Ovary (tissue), 3 donors: ENCODE measurements around the gene PPP1R13B.

ENCODE experiments used
- CTCF ChIP-seq, 3 donors: fragments of 450-650 bp in 2 of 3; fragments of 200-600 bp in 1 of 3; IDR thresholded peaks; one replicate each; pipeline versions ENCODE4 v1.5.1 to v1.8.0; 2016 to 2022; ENCODE audit warnings: antibody characterized with exemption in 3 of 3, mild to moderate bottlenecking in 1 of 3
- EP300 ChIP-seq: sonication (generic); formaldehyde crosslinking; IDR thresholded peaks from one replicate; pipeline ENCODE4 v1.6.1; 2017; ENCODE audit warnings: antibody characterized with exemption
- POLR2A ChIP-seq: fragments of 450-650 bp; IDR thresholded peaks from one replicate; pipeline ENCODE4 v1.6.1; 2017; ENCODE audit warnings: antibody characterized with exemption, mild to moderate bottlenecking, moderate library complexity
- donor health status: DM: no; HTN: no; CAD: no.

DNA sequence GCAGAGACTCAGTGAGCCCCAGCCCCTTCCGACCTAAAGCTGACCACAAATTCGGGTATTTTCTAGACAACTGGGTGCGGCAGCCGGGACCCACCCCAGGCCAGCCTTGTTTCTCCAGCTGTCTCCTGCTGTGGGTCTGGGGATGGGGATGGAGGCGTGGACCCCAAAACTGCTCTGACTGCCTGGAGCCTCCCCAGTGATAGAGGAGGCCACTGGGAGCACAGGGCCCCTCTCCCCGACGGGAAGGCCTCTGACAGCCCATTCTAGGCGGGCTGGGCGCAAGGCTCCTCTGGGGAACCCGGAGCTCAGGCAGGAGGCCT lies 42.6 kb upstream of the PPP1R13B start:
- TF ChIP-seq CTCF (IDR thresholded peaks at IDR 0.05) = no peak
- TF ChIP-seq EP300 = no peak
- no peak for TF ChIP-seq POLR2A
